Bronchial epithelial cell (primary cell): Measurements from ENCODE around the gene DNAJC6. TPM values are rescaled to one million over a fixed set of nuclear protein-coding genes. Genes with fewer than 3 reads are reported as not detected.

ENCODE experiments used
- DNase-seq: peaks from one replicate; pipeline ENCODE4 v3.0.0-alpha.2; 2010; ENCODE audit warnings: low read depth
- FAIRE-seq: peaks from 2 replicates; lab custom pipeline; 2011; peaks lifted over from hg19 to GRCh38; lab: Jason Lieb, UNC
- H3K27me3 ChIP-seq: 2 replicates; pipeline ENCODE4 v1.5.1; 2011; ENCODE audit warnings: low read length; ENCODE audit not compliant: control insufficient read depth, insufficient read depth
- H3K36me3 ChIP-seq: 2 replicates; pipeline ENCODE4 v1.5.1; 2011; ENCODE audit warnings: low read length; ENCODE audit not compliant: control insufficient read depth, insufficient read depth
- H3K4me3 ChIP-seq: 2 replicates; pipeline ENCODE4 v1.5.1; 2011; ENCODE audit warnings: mild to moderate bottlenecking, low read depth, low read length, control low read depth
- total RNA-seq: library from RNA; depleted of rRNA; stranded (reverse); fragments of >200 nt; gene quantifications from 2 replicates; pipeline ENCODE4 v1.2.1, GENCODE V29; 2014
- TF ChIP-seq, protein P1 (sequence below): IDR thresholded peaks from 2 replicates; pipeline ENCODE4 v1.5.1; 2011; ENCODE audit warnings: mild to moderate bottlenecking, moderate library complexity, low read length, control low read depth, inconsistent platforms; ENCODE audit not compliant: insufficient read depth, severe bottlenecking

DNAJC6 gene
- 1.9 and 2.1 TPM in 2 replicates for total RNA-seq

DNA sequence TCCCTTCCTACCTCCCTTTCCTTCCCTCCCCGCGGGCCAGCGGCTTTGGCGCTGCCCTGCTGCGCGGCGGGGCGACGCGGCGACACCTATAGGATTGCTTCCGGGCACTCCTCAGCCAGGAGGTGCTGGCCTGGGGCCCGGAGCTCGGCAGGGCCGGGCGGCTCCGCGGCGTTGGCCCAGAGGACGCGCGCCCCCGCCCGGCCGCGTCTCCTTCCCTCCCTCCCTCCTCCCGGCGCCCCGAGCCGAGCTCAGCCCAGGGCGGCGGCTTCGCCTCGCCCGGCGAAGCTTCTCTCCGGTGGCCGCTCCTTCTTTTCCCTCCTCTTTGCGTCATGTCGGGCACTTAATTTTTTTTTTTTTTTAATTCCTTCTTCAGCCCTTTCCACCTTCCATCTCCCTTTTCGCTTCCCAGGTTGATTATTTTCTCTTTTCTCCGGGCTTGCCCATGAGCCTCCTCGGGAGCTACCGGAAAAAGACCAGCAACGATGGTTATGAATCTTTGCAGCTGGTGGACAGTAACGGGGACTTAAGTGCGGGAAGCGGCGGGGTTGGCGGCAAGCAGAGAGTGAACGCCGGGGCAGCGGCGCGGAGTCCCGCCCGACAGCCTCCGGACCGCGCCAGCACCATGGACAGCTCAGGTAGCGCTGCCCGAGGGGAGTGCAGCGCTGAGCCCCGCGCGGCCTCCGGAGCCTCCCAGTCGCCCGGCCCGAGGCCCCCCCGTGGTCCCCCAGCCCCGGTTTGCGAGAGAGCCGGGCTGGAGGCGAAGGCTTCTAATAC, at the start of gene DNAJC6:
TSS of gene DNAJC6 (plus strand) at position 240 of the 774 bp plus-strand sequence. CDS start at position 443, 203 bp downstream.
- Histone ChIP-seq H3K27me3 (peaks cover 6% of the 10 kb centered on the region), H3K4me3 (peak within 1 kb of the TSS; percentile 11), H3K36me3 (no peaks in the 10 kb centered on the region)
- TF ChIP-seq, protein P1, sequence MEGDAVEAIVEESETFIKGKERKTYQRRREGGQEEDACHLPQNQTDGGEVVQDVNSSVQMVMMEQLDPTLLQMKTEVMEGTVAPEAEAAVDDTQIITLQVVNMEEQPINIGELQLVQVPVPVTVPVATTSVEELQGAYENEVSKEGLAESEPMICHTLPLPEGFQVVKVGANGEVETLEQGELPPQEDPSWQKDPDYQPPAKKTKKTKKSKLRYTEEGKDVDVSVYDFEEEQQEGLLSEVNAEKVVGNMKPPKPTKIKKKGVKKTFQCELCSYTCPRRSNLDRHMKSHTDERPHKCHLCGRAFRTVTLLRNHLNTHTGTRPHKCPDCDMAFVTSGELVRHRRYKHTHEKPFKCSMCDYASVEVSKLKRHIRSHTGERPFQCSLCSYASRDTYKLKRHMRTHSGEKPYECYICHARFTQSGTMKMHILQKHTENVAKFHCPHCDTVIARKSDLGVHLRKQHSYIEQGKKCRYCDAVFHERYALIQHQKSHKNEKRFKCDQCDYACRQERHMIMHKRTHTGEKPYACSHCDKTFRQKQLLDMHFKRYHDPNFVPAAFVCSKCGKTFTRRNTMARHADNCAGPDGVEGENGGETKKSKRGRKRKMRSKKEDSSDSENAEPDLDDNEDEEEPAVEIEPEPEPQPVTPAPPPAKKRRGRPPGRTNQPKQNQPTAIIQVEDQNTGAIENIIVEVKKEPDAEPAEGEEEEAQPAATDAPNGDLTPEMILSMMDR: no peak
- FAIRE-seq: no peak
- DNase-seq: peak; percentile 29

GRCh38 chr1:65259816-65260215, 49.5 kb upstream of the DNAJC6 start:
- FAIRE-seq (no peak), DNase-seq (no peak)
- TF ChIP-seq, protein P1: no peak
- Histone ChIP-seq H3K4me3 (no peak overlapping the region), H3K36me3 (no peaks in the 10 kb centered on the region), H3K27me3 (peaks cover 1% of the 10 kb centered on the region)

- TF ChIP-seq, protein P1: no peak
- H3K36me3 ChIP-seq: no peaks in the 10 kb centered on the region
- H3K4me3 ChIP-seq: no peak overlapping the region
- DNase-seq: peak; percentile 77
- peak; percentile 40 for FAIRE-seq
- H3K27me3 ChIP-seq: no peaks in the 10 kb centered on the region
Measured at GRCh38 chr1:65260851-65261473, 48.4 kb upstream of the DNAJC6 start.

DNA sequence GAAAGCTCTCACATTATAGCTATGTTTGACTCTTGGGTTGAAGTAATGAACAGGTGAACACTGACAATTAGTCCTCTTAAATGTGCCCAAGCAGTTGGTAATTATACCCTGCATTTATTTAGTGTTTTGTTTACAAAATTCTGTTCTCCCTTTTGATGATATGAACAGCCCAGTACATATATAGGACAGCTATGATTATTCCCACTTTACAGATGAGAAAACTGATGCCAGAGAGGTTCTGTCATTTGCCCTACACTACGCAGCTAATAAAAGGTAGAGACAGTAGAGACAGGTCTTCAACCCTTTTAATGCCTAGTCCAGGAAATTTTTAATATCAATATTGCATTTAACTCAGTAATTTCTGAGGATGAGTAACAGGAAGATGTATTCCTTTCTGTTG, 46.1 kb upstream of the DNAJC6 start:
- FAIRE-seq: no peak
- TF ChIP-seq, protein P1: no peak
- no peaks in the 10 kb centered on the region for H3K27me3 ChIP-seq
- DNase-seq: no peak
- no peak overlapping the region for H3K4me3 ChIP-seq
- H3K36me3 ChIP-seq: no peaks in the 10 kb centered on the region

DNA sequence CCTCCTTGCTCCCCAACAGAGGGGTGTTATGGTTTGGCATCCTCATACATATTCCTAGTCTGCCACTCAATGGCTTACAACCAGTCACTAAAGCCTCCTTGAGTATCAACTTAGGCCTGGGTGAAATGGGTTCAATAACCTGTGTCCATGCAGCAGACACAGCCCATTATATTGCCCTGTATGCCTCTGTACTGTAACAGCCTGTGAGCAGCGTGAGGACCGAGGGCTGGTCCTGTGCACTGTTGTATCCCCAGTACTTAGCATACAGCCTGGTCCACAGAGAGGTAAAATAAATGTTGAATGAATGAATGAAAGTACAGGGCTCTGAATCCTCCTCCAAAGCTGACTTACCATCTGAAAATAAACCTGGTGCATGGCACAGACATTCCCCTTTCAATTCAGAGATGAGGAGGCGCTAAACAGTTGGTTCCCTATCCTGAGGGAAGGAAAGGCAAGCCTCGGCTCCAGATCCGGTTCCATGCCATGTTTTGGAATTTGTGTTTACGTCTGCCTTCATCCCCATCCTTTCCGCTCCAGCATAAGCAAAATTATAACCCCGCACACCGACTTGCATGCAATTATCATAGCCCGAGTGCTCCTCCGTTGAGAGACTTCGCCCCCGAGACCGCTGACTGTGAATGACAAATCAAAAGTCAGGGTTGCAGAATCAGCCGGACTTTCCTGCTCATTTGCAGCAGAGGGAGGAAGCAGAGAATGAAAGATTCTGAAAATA, 45.0 kb upstream of the DNAJC6 start:
- H3K36me3 ChIP-seq: no peaks in the 10 kb centered on the region
- DNase-seq (peak; percentile 24), FAIRE-seq (no peak)
- TF ChIP-seq, protein P1: no peak
- H3K27me3 ChIP-seq: no peaks in the 10 kb centered on the region
- no peak overlapping the region for H3K4me3 ChIP-seq
